Activated effector memory CD4-positive, alpha-beta T cell treated with Interleukin-2 at 50 U/mL for 16 hours (primary cell): ENCODE results near the gene CSF2RB.

Experiments used
- DNase-seq: peaks from one replicate; pipeline ENCODE4 v3.0.0-alpha.2; 2020

The CSF2RB gene

DNA sequence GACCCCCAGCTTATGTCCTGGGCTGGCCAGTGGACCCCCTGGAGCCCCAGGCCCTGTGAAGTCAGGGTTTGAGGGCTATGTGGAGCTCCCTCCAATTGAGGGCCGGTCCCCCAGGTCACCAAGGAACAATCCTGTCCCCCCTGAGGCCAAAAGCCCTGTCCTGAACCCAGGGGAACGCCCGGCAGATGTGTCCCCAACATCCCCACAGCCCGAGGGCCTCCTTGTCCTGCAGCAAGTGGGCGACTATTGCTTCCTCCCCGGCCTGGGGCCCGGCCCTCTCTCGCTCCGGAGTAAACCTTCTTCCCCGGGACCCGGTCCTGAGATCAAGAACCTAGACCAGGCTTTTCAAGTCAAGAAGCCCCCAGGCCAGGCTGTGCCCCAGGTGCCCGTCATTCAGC is 24.6 kb downstream of the CSF2RB start:
- DNase-seq = no peak

DNA sequence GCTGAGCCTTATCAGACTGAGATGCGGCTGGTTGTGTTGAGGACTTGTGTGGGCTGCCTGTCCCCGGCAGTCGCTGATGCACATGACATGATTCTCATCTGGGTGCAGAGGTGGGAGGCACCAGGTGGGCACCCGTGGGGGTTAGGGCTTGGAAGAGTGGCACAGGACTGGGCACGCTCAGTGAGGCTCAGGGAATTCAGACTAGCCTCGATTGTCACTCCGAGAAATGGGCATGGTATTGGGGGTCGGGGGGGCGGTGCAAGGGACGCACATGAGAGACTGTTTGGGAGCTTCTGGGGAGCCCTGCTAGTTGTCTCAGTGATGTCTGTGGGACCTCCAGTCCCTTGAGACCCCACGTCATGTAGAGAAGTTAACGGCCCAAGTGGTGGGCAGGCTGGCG is 25.5 kb downstream of the CSF2RB start:
- no peak for DNase-seq

DNA sequence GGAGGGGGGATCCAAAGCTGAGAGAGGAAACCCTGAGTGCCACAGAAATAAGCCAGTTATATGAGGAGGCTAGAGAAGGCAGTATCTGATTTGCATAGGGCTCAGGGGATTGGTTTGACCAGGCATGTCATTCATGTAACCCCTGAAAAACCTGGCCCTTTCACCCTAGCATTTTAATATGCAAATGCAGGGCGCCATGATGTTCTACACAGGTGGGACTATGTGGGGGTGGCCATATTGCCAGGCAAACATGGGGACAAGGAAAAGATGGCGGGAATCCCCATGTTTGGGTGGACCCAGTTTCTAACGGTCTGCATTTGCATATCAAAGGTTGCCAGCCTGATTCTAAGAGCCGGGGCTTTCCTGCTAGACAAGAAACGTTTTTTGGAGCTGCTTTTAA is 27.2 kb downstream of the CSF2RB start:
- no peak for DNase-seq

DNA sequence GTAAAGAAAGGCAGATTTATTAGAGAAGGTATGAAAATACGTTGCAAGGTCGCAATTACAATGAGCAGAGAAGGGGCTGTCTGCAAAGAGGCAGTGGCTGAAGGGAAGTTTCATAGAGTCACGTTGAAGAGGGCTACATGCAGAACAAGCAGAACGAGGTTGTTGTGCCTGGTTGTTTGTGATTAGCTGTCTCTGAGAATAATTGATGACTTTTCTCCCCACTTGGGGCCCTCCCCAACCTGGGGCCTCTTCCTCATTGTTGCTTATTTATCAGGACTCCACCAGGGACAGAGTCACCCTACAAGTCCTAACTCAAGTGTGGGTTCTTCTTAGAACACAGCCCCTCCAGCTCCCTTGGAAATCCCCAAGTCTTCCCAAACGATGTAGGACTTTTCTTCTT is 29.1 kb downstream of the CSF2RB start:
- no peak for DNase-seq

DNA sequence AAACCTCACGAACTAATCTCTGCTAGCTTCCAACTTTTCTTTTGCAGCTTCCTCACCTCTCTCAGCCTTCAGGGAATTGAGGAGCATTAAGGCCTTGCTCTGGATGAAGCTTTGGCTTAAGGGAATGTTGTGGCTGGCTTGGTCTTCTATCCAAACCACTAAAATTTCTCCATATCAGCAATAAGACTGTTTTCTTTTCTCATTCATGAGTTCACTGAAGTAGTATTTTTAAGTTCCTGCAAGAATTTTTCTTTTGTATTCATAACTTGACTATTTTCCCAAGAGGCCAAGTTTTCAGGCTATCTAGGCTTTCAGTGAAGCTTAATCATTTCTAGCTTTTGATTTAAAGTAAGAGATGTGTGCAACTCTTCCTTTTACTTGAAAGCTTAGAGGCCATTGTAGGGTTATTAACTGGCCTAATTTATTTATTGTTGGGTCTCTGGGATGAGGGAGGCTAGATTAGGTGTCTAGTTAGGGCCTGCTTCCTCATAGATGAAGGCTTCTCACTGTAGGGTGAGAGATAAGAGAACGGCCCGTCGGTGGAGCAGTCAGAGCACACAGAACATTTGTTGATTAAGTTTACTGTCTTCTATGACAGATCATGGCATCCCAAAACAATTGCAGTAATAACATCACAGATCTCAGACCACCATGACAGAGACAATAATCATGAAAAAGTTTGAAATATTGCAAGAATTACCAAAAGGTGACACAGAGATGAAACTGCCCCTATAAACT is 33.2 kb downstream of the CSF2RB start:
- no peak for DNase-seq

DNA sequence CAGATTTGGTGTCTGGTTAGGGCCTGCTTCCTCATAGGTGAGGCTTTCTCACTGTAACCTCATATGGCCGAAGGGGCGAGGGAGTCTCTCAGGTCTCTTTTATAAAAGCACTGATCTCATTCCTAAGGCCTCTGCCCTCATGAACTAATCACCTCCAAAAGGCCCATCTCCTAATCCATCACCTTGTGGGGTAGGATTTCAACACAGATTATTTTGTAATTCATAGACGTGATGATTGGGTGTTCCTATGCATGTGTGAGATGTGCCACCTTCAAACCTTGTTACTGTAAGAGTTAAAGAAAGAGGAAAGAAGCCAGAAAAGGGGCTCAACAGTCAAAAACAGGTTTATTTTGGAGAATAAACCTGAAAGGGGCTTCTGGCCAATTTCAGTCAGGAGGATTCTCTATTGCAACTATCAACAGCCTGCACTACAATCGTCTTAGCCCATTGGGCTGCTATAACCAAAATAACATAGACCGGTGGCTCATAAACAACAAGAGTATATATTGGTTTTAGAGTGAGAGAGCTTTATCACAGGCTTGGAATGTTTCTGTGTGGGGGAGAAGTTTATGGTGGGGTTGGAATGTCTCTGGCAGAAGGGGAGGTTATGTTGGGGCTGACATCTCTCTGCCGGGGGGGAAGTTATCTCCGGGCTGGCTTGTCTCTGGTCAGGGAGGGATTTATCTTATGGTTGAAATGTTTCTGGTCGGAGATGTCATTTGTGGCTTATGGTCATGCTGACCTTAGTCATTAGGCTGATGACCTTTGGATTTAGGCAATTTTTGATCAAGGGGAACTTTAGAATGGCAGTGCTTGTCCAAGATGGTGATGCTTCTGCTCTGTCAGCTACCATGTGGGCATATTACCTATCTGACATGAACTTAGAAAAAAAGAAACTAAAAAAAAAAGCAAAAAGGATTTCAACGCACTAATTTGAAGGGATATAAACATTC is 35.1 kb downstream of the CSF2RB start:
- DNase-seq = no peak

DNA sequence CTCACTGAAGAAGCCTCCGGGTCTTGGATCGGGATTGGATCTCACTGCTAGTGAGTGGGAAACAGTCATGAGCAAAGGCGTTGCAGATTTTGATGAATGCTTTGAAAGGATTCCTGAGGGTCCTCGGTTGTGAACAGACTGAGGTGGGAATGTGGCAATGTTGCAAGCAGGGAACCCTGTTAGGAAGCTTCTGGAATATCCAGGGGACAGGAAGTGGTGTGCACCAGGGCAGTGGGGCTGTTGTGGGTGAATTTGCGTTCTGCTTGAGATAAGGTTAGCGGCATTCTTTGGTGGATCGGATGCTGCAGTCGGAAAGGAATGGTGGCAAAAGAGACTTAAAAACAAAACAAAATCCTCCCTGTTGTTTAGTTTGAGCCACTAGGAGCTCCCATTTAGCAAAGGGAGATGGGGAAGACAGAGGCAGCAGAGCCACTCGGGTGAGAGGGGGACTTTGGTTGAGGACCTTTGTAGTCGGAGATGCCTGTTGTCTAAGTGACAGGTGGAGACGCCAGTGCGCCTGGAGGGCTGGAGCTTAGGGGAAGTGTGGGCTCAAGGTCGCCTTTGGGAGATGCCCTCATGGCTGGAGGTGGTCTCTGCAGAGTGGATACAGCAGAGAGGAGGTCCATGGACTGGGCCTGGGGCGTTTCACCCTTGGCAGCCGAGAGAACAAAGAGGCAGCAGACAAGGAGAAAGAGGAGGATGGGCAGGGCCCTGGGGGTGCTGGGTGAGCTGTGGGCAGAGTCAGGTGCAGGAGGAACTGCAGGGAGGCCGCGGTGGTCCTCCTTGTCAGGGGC is 37.6 kb downstream of the CSF2RB start:
- DNase-seq = no peak

DNA sequence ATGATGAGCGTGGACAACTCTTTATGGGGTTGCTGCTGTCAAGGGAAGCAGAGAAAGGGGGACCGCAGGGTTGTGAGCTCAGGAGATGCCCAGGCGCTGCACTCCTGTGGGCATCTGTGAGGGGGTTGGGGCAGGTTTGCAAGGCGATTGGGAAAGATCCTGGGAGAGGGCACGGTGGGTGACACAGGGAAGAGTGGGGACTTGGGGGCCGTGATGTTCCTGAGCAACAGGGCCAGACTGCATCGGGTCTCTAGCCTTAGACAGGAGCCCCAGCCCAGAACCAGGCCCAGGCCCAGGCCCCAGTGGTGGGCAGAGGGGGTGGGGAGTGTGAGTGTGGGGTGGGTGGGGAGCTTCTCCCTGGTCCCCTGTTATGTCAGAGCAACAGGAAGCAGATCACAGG is 38.3 kb downstream of the CSF2RB start:
- no peak for DNase-seq

DNA sequence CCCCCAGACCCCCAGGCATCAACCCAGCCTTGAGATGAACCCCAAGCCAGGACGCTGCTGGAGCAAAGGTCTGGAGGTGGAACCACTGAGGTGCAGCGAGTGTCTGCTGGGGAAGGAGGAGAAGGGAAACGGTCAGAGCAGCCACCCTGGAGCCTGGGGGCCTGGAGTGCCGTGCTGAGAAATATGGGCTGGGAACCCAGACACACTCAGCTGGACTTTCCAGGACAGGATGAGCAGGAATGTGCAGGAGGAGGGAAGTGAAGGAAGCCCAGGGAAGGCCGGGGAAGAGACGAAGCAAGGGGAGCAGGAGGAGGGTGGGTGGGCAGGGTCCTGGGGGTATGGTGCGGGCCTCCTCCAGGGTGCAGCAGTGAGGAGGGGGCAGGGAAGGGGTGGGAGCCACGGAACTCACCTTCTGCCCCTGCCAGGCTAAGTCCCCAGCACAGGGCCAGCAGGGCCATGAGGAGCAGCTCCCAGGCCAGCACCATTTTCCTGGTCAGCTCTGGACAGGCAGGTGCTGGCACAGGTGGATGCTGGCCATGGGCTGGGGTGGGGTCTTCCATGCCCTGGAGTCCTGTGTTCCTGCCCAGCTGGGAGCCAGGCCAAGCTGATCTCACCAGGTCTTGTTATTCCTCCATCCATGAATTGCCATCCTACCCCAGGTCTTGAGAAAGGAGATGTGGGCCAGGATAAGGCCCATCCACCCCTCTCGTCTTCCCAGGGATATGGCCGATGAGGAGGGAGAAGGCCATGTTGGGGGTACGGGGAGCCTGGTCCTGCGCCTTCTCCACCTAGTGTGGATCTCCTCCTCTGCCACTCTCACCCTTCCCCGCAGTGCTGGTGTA is 40.0 kb downstream of the CSF2RB start:
- no peak for DNase-seq

DNA sequence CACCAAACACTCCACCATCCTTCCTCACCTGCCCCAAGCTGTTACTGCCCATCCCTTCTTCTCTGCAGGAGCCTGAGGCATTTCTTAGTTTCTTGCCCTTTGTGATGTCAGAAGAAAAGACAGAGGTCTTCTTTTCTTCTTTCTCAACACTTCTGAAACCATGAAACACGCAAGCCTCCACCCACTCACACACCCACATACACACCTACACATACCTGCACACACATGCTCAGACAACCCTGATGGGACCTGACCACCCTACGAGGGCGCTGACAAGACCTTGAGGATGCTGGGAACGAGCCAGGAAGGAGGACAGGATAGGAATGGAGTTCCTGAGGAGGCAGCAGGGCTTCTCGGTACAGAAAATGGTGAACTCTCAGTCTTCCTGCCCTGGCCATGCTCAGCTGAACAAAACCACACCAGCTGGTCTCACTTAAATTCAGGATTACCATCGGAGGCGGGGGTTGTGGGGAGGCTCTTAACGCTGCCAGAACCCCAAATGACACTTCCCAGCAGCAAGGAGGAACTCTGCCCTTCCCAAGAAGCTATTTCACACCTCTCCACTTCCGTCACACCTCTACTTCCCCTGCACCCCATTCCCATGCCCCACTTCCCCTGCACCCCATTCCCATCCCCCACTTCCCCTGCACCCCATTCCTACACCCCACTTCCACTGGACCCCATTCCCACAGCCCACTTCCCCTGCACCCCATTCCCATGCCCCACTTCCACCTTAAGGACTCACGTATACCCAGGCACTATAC is 41.0 kb downstream of the CSF2RB start:
- no peak for DNase-seq

DNA sequence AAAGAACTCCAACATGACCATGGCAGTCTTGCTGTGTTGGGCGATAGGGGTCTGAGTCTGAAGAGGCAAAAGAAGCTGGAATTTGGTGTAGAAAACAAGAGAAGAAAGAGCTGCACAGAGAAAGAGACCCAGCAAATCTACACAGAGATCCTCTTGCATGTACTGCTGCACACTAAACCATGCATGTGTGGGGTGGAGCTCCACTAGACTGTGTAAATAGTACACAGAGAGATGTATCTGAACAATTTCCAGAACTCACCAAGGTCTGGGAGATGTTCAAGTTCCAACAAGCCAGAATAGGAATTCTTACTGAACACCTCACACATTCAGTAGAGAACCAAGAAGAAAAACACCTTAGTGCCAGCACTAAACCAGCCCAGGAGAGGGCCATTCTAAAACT is 42.3 kb downstream of the CSF2RB start:
- no peak for DNase-seq

DNA sequence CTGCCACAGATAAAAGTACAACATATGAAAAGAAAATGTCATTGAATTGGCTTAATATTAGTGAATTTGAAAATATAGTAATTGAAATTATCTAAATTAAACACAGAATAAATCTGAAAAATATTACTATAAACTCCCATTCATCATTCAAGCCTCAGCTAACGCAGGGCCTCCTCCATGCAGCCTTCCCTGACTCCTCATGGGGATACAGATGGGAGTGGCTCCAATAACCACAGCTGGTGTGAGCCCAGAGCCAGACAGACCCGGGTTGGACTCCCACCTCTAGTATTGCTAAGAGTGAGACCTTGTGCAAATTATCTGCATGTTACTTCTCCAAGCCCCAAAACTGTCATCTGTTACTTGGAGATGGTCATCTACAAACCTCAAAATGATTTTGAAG is 44.9 kb downstream of the CSF2RB start:
- DNase-seq = no peak

DNA sequence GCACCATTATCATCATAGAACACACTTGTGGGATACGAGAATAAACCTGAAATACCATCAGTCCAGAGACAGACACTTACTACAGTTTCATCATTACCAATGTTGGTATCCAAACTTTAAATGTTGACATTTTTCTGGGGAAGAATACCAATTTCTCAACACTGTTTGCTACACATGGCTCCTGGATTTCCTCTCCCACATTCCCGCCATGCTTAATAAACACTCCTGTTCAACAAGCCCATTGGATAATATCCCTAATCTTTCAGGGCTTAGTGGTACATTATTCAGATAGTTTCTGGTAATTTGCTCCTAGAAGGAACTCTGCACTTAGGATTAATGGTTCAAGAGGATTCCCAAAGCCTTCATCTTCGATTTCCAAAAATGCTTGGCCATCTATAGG is 48.2 kb downstream of the CSF2RB start:
- no peak for DNase-seq

DNA sequence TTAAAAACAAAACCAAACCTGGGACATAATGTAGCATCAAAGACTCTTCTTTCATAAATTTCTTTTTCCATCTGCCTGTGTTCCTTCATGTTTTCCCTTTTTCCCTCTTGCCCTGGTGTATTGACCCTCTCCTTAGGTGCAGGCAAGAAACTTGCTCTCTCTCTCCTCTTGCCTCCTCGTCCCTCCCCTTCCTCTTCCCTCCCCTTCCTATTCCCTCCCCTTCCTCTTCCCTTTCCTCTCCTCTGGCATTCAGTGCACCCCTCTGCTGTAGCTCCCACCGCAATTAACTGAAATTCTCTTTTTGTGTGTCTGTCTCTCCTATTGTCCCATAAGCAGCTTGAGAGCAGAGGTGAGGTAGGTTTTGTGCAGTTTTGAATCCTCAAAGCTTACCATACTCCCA is 49.9 kb downstream of the CSF2RB start:
- DNase-seq = no peak

DNA sequence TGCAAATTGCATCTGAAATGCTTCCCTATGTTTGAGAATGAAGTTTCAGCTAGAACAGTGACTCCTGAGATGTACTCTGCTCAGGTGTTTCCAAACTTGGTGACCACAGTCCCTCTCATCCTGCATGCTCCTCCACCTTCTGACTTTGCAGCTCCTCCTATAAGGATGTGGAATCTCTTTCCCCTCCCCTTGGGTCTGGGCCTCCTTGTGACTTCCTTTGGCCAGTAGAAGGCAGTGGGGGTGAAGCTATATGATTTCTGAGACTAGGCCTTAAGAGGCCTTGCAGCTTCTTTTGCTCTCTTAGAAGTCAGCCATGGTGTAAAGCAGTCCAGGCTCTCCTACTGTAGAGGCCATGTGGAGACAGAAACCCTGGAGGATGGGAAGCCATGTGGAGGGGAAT is 50.7 kb downstream of the CSF2RB start:
- no peak for DNase-seq

DNA sequence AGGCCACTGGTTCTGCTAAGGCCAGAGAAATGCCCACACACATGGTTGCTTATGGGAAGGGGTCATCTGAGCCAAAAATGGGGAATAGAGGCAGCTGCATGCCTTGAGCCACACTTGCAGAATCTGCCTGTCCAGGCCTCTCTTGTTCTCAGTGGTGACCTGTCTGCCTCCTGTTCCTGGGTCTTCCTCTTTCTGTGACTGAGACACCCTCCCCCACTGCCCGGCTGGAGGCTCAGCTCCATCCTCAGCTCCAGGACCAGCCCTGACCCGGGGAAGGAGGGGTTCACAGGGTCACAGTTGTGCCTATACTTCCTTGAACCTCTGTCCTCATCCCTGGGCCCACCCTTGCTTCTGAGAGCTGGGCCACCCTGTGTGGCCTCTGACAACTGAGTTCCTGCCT is 52.3 kb downstream of the CSF2RB start:
- no peak for DNase-seq

DNA sequence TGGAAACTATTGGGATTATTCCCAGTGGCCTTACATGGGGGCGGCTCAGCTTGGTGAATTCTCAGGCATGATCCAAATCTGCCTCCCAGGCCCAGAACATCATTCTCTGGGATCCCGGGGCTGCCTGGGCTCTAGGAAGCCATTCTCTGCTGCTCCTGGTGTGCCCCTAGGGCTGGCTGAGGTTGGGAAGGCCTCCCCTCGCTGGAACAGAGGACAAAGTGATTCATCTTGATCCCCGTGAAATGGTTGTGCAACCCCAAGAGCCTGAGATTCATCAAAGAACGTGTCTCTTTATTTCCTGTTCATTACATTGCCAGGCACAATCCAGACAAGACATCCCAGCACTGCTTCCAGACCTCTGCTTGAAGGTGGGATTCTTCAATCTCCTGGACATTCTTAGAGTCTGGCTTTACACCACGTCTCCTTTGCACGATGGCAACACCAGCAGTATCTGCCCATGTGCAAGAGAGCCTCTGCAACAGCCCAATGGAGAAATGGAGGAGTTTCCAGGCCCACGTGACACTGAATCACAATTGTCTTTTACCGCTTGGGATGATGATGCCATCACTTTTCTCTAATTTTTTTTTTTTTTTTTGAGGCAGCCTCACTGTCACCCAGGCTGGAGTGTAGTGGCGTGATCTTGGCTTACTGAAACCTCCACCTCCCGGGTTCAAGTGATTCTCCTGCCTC is 53.6 kb downstream of the CSF2RB start:
- DNase-seq = no peak

DNA sequence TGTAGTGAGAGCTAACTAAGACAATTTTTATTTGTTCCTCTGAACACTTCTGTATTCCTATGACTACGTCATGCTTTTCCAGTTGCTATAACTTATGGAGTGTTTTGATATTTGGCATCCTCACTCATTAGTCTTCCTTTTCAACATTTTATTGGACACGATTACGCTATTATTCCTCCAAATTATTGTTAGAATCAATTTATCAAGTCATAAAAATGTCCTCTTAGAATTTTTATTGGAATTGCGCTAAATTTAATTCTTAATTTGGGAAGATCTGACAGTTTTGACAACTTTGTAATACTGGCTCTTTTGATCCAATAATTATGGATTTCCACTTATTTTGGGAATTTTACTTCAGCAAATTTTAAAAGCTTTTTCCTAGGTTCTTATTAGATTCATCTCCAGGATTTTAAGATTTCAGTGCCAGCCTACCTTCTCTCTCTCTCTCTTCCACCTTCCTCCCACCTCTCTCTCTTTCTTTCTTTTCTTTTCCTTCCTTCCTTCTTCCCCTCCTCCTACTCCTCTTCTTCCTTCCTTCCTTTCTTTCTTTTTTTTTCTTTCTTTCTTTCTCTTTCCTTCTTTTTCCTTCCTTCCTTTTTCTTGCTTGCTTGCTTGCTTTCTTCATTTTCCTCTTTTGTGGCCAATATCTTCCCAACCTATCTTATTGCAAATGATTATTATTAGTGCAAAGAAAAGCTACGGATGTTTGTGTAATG is 55.0 kb downstream of the CSF2RB start:
- DNase-seq = no peak

DNA sequence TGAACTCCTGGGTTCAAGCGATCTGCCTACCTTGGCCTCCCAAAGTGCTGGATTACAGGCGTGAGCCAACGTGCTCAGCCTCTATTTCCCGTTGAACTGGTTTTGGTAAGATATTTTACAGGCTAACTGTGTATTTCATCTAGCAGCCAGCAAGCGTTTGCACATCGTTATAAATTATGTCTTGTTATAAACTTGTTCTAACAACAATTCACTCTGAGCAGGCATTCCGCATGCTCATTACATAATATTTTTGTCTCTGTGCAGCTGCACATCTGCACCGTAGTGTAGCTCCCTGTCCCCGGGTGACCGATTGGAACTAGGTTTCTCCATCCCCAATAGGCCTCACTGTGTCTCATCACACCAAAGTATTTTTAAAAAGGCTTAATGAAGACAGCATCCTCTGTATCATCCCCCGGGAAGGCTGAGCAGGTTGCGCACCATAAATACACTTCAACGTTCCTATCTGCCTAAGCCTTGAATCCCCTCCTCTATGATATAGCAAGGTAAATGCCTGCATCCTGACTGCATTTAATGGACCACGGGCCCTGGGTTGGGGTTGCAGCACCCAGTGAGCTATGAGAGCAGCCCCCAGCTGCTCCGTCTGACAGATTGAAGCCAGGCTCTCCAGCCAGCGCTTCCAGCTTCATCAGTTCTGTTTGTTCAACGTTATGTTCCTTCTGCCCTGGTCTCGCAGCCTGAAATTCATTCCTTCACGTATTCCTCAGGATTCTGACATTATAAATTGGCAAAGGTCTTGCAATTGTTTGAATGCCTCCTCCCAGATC is 58.1 kb downstream of the CSF2RB start:
- no peak for DNase-seq

DNA sequence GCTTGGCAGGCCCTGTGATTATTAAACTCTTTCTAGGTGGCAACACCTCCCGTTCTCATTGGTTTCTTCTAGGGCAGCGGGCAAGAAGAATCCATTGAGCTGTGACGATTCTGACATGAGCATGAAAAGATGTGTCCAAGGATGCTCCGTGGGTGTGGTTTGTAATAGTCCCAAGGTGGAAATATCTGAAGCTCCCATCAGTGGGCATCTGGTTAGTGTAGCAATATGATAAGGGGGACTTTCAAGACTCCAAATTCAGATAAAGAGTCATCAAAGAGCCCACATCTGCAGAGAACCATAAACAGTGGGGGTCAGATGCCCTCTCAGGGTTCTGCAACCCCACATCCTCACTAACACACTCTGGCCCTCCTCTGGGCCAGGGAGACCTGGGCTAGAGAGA is 63.2 kb downstream of the CSF2RB start:
- no peak for DNase-seq
